ENCODE results near the gene IL1A. TPM values are rescaled to one million over a fixed set of nuclear protein-coding genes. Genes with fewer than 3 reads are reported as not detected.

IL1A gene
- total and polyA plus RNA-seq, 4 donors: 1.1 to 15.5 (median 2.4) TPM

GRCh38 chr2:112824694-112825085 lies 40.4 kb upstream of the IL1A start:
- no peaks in the 10 kb centered on the region for H3K27me3 ChIP-seq (ENCODE audit: control insufficient read depth in 3 of 3, insufficient read depth in 3 of 3, low read length in 2 of 3)
- peaks cover 0 to 3% (median 0%) of the 10 kb centered on the region in 4 donors for H3K9me3 ChIP-seq (ENCODE audit: control insufficient read depth in 4 of 4, insufficient read depth in 3 of 4, low read length in 3 of 4)
- H3K4me3 ChIP-seq: no peak overlapping the region
- no peak for ATAC-seq (ENCODE audit: insufficient read depth, low FRiP score)
- H3K9ac ChIP-seq (ENCODE audit: insufficient read depth in 1 of 2, low read length in 2 of 2): no peak overlapping the region
- DNase-seq: no peak
- H3K4me1 ChIP-seq (ENCODE audit: control insufficient read depth in 5 of 5, insufficient read depth in 5 of 5, low read length in 5 of 5): peaks cover 0 to 3% (median 0%) of the 10 kb centered on the region in 5 donors
- H3K36me3 ChIP-seq (ENCODE audit: control insufficient read depth in 4 of 4, insufficient read depth in 4 of 4, low read length in 4 of 4): no peaks in the 10 kb centered on the region
- no peak for TF ChIP-seq CTCF (IDR thresholded peaks at IDR 0.05; ENCODE audit: control extremely low read depth, extremely low read depth)
- no peak overlapping the region for H3K27ac ChIP-seq (ENCODE audit: low read depth in 1 of 2, low read length in 1 of 2)

GRCh38 chr2:112821682-112822081 lies 37.4 kb upstream of the IL1A start:
- H3K27me3 ChIP-seq (ENCODE audit: control insufficient read depth in 3 of 3, insufficient read depth in 3 of 3, low read length in 2 of 3): no peaks in the 10 kb centered on the region
- no peak overlapping the region for H3K27ac ChIP-seq (ENCODE audit: low read depth in 1 of 2, low read length in 1 of 2)
- H3K4me3 ChIP-seq: no peak overlapping the region
- DNase-seq (no peak), ATAC-seq (ENCODE audit: insufficient read depth, low FRiP score) (no peak)
- H3K9ac ChIP-seq (ENCODE audit: insufficient read depth in 1 of 2, low read length in 2 of 2): no peak overlapping the region
- peaks cover 0 to 3% (median 0%) of the 10 kb centered on the region in 4 donors for H3K9me3 ChIP-seq (ENCODE audit: control insufficient read depth in 4 of 4, insufficient read depth in 3 of 4, low read length in 3 of 4)
- 42 to 74% methylated on average over 4 of the region's 4 CpGs for WGBS, 2 donors
- no peaks in the 10 kb centered on the region for H3K36me3 ChIP-seq (ENCODE audit: control insufficient read depth in 4 of 4, insufficient read depth in 4 of 4, low read length in 4 of 4)
- peaks cover 0 to 9% (median 3%) of the 10 kb centered on the region in 5 donors for H3K4me1 ChIP-seq (ENCODE audit: control insufficient read depth in 5 of 5, insufficient read depth in 5 of 5, low read length in 5 of 5)
- no peak for TF ChIP-seq CTCF (IDR thresholded peaks at IDR 0.05; ENCODE audit: control extremely low read depth, extremely low read depth)

DNA sequence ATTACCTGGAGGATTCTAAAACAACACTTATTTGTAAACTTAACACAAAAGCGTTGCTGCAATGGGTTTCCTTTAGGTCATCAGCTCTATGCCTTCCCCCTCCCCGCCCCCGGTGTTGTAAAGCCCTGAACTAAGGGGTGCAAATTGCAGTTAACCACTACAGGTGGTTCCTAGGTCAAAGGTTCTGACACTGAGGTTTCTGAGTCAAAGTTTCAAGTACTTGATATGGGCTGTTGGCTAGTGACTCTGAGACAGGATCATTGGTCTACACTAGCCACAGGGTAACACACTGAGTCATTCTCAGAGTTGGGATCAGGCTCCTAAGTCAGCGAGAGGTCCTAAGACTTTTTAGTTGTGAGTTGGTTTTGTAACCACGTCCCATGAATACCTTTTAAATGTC lies 36.8 kb upstream of the IL1A start:
- Histone ChIP-seq H3K4me3 (no peak overlapping the region), H3K27ac (ENCODE audit: low read depth in 1 of 2, low read length in 1 of 2) (no peak overlapping the region), H3K36me3 (ENCODE audit: control insufficient read depth in 4 of 4, insufficient read depth in 4 of 4, low read length in 4 of 4) (no peaks in the 10 kb centered on the region), H3K9ac (ENCODE audit: insufficient read depth in 1 of 2, low read length in 2 of 2) (no peak overlapping the region), H3K27me3 (ENCODE audit: control insufficient read depth in 3 of 3, insufficient read depth in 3 of 3, low read length in 2 of 3) (no peaks in the 10 kb centered on the region), H3K4me1 (ENCODE audit: control insufficient read depth in 5 of 5, insufficient read depth in 5 of 5, low read length in 5 of 5) (peaks cover 0 to 9% (median 3%) of the 10 kb centered on the region in 5 donors), H3K9me3 (ENCODE audit: control insufficient read depth in 4 of 4, insufficient read depth in 3 of 4, low read length in 3 of 4) (peaks cover 0 to 3% (median 0%) of the 10 kb centered on the region in 4 donors)
- ATAC-seq (ENCODE audit: insufficient read depth, low FRiP score) (no peak), DNase-seq (no peak)
- TF ChIP-seq CTCF (IDR thresholded peaks at IDR 0.05; ENCODE audit: control extremely low read depth, extremely low read depth): no peak
- WGBS, 2 donors: 86 to 89% methylated on average over 5 of the region's 5 CpGs

DNA sequence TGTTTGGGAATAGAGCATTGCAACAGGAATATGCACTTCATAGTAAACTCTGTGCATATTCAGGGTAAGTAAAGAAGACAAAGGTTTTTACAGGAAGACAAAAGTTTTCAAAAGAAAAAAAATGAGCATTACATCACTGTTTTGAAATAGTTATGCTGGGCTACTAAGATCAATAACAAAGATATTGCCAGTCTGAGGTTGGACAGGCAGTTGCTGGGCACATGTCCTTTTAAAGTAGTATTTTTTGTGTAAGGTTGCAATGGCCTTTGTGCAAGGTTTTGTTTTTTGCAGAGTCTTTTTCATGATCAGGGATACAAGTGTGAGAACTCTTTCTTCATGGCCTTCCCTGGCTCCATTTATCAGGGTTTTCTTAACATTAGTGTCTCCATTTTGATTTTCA lies 36.0 kb upstream of the IL1A start:
- Histone ChIP-seq H3K9ac (ENCODE audit: insufficient read depth in 1 of 2, low read length in 2 of 2) (no peak overlapping the region), H3K4me3 (no peak overlapping the region), H3K27ac (ENCODE audit: low read depth in 1 of 2, low read length in 1 of 2) (no peak overlapping the region), H3K4me1 (ENCODE audit: control insufficient read depth in 5 of 5, insufficient read depth in 5 of 5, low read length in 5 of 5) (peaks cover 0 to 9% (median 3%) of the 10 kb centered on the region in 5 donors), H3K27me3 (ENCODE audit: control insufficient read depth in 3 of 3, insufficient read depth in 3 of 3, low read length in 2 of 3) (no peaks in the 10 kb centered on the region), H3K9me3 (ENCODE audit: control insufficient read depth in 4 of 4, insufficient read depth in 3 of 4, low read length in 3 of 4) (peaks cover 0 to 3% (median 0%) of the 10 kb centered on the region in 4 donors), H3K36me3 (ENCODE audit: control insufficient read depth in 4 of 4, insufficient read depth in 4 of 4, low read length in 4 of 4) (no peaks in the 10 kb centered on the region)
- ATAC-seq (ENCODE audit: insufficient read depth, low FRiP score) (no peak), DNase-seq (no peak)
- TF ChIP-seq CTCF (IDR thresholded peaks at IDR 0.05; ENCODE audit: control extremely low read depth, extremely low read depth): no peak
